Kidney (tissue), 14 donors: Measurements from ENCODE around the gene AFG1L. TPM values are rescaled to one million over a fixed set of nuclear protein-coding genes. Genes with fewer than 3 reads are reported as not detected.

Source experiments
- DNase-seq, 5 donors: peaks; one replicate each; pipeline ENCODE4 v3.0.0-alpha.2; 2013 to 2020
- FAIRE-seq: peaks from 2 replicates; lab custom pipeline; 2012; peaks lifted over from hg19 to GRCh38; lab: Jason Lieb, UNC
- H3K27ac ChIP-seq, 2 donors: one replicate each; pipeline ENCODE4 v1.7.0; 2013; ENCODE audit warnings: low read depth in 2 of 2, low read length in 2 of 2, inconsistent platforms in 1 of 2
- H3K27me3 ChIP-seq: one replicate; pipeline ENCODE4 v1.7.1; 2013; ENCODE audit warnings: low read length, inconsistent platforms; ENCODE audit not compliant: control insufficient read depth, insufficient read depth
- H3K36me3 ChIP-seq, 3 donors: one replicate each; pipeline versions ENCODE4 v1.7.0 to v1.7.1; 2013; ENCODE audit warnings: low read length in 3 of 3, control low read depth in 1 of 3, inconsistent platforms in 1 of 3; ENCODE audit not compliant: insufficient read depth in 3 of 3, control insufficient read depth in 2 of 3
- H3K4me1 ChIP-seq, 3 donors: one replicate each; pipeline versions ENCODE4 v1.7.0 to v1.7.1; 2013; ENCODE audit warnings: low read length in 3 of 3, inconsistent platforms in 1 of 3, low read depth in 1 of 3; ENCODE audit not compliant: control insufficient read depth in 2 of 3, insufficient read depth in 2 of 3
- H3K4me3 ChIP-seq, 3 donors: one replicate each; pipeline versions ENCODE4 v1.7.0 to v1.8.1; 2013; ENCODE audit warnings: low read length in 3 of 3, control low read depth in 1 of 3, inconsistent platforms in 1 of 3
- H3K9ac ChIP-seq, 3 donors: one replicate each; pipeline versions ENCODE4 v1.7.0 to v1.7.1; 2013; ENCODE audit warnings: low read length in 3 of 3, control low read depth in 1 of 3, inconsistent platforms in 1 of 3
- H3K9me3 ChIP-seq, 3 donors: one replicate each; pipeline versions ENCODE4 v1.7.0 to v1.7.1; 2013; ENCODE audit warnings: low read length in 3 of 3, control low read depth in 1 of 3, inconsistent platforms in 1 of 3; ENCODE audit not compliant: control insufficient read depth in 2 of 3, insufficient read depth in 1 of 3
- intact Hi-C: fragments of 100-400 bp; cut with DNase I; formaldehyde crosslinking; loops from one replicate; pipeline ENCODE4 v1.11.1; 2022
- polyA plus RNA-seq: library from polyadenylated mRNA; stranded (reverse); fragments of 350-450 nt; fragmentation: Illumina TruSeq; extraction: RNeasy Lipid Tissue Mini Kit (QIAGEN cat#74804); gene quantifications from one replicate; pipeline ENCODE4 v1.2.3, GENCODE V29; 2014; ENCODE audit warnings: low read depth, low replicate concordance; ENCODE audit not compliant: insufficient read depth
- total RNA-seq: library from RNA; stranded (reverse); fragmentation: NEBNext Ultra II Directional; extraction: Animal tissue kit (Norgen Biotek cat#: 25700); gene quantifications from one replicate; pipeline ENCODE4 v1.2.1, GENCODE V29; 2021
- TF ChIP-seq, protein P1 (sequence below): IDR thresholded peaks from 3 replicates; pipeline ENCODE4 v1.5.1; 2012; ENCODE audit warnings: mild to moderate bottlenecking, moderate library complexity, borderline replicate concordance; ENCODE audit not compliant: insufficient read depth; ENCODE audit errors: extremely low read depth
- donor health status: control.
- donor health status: control.
- donor health status: control.
- donor health status: control.
- donor health status: control.
- donor health status: DM: yes; HTN: yes; CAD: no.
- donor health status: Normal renal cell carcinoma (clear cell type).

The AFG1L gene
- total and polyA plus RNA-seq, 2 donors from 2014 or later: 6.8 to 7.0 TPM

DNA sequence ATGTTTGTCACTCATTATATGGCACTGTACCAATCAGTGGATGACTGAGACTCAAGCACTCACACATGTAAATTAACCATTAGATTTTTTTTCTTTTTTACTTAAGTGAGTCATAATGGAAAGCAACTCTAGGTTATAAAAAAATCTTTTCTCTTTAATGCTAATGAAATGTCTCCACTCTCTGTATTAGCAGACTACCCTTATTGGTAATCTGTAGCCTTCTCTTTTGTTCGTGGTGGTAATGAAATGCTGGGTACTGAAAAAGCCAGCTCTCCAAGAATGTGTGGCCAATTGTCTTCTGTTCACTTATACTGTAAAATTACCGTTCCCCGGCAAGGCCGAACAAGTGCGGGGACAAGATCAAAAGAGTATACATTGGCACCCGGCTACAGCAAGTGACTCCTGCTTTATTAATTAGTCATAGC lies 69.0 kb downstream of the AFG1L start:
- H3K4me3 ChIP-seq: no peak overlapping the region
- no peak overlapping the region for H3K9ac ChIP-seq
- no peak for DNase-seq
- FAIRE-seq: no peak
- no peak overlapping the region for H3K27ac ChIP-seq
- no peaks in the 10 kb centered on the region for H3K27me3 ChIP-seq
- no peaks in the 10 kb centered on the region for H3K36me3 ChIP-seq
- intact Hi-C loops: no loop called here
- TF ChIP-seq, protein P1, sequence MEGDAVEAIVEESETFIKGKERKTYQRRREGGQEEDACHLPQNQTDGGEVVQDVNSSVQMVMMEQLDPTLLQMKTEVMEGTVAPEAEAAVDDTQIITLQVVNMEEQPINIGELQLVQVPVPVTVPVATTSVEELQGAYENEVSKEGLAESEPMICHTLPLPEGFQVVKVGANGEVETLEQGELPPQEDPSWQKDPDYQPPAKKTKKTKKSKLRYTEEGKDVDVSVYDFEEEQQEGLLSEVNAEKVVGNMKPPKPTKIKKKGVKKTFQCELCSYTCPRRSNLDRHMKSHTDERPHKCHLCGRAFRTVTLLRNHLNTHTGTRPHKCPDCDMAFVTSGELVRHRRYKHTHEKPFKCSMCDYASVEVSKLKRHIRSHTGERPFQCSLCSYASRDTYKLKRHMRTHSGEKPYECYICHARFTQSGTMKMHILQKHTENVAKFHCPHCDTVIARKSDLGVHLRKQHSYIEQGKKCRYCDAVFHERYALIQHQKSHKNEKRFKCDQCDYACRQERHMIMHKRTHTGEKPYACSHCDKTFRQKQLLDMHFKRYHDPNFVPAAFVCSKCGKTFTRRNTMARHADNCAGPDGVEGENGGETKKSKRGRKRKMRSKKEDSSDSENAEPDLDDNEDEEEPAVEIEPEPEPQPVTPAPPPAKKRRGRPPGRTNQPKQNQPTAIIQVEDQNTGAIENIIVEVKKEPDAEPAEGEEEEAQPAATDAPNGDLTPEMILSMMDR: no peak
- H3K4me1 ChIP-seq: no peaks in the 10 kb centered on the region
- H3K9me3 ChIP-seq: no peaks in the 10 kb centered on the region

DNA sequence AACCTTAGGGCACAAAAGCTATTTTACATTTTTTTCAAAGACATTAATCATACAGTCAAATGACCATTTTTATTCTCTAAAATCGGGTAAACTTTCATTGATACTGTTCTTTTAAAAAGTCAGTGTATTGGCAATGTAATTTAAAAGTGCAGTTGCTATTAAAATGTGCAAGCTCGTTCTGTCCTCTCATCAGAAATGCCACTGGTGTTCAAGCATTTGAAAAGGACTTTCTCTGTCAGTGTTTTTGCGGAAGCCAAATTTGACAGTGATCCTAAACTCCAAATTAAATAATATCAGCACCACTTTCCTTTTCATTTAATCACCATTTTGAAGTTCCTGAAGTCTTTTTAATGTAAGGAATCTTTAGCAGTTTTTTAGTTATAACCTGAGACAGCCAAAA lies 69.6 kb downstream of the AFG1L start:
- Histone ChIP-seq H3K9me3 (no peaks in the 10 kb centered on the region), H3K27ac (no peak overlapping the region), H3K4me1 (no peaks in the 10 kb centered on the region), H3K9ac (no peak overlapping the region), H3K27me3 (no peaks in the 10 kb centered on the region), H3K4me3 (no peak overlapping the region), H3K36me3 (no peaks in the 10 kb centered on the region)
- FAIRE-seq (no peak), DNase-seq (no peak)
- intact Hi-C loops: no loop called here
- TF ChIP-seq, protein P1: no peak

DNA sequence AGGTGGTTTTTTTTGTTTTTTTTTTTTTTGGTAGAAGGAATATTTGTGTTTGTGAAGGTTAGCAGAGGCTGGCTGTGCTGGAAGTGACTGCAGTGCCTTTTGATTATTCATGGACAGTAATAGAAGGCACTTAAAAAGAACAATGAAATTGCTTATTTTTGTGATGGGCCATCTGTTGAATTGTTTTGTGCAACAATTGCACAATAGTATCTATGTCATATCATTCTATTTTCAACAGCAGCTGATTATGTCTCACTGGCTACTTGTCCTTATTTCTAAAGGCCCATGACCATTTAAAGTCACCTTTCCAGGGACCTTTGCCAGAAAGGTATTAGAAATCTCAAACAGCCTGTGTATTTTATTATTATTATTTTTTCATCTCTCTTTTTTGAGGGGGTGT lies 70.6 kb downstream of the AFG1L start:
- no peaks in the 10 kb centered on the region for H3K27me3 ChIP-seq
- no peaks in the 10 kb centered on the region for H3K9me3 ChIP-seq
- intact Hi-C loops: no loop called here
- TF ChIP-seq, protein P1: no peak
- DNase-seq: no peak
- no peak overlapping the region for H3K9ac ChIP-seq
- no peaks in the 10 kb centered on the region for H3K4me1 ChIP-seq
- no peak overlapping the region for H3K4me3 ChIP-seq
- FAIRE-seq: no peak
- H3K27ac ChIP-seq: no peak overlapping the region
- H3K36me3 ChIP-seq: no peaks in the 10 kb centered on the region

DNA sequence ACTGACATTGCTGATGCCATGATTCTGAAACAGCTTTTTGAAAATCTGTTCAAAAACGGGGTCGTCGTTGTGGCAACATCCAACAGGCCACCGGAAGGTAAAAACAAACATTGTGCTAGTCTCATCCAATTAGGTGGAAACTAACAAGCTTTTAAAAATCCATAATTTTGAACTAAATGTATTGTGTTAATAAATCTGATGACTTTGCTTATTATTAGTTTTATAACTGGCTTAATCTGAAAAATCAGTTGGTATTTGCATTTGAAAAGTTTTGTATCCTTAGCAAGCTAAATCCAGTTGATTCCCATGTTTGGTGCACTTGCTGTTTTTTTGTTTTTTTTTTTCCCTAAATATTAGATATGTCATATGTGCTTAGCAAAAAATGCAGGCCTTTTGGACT lies 71.4 kb downstream of the AFG1L start:
- intact Hi-C loops: no loop called here
- TF ChIP-seq, protein P1: no peak
- H3K4me1 ChIP-seq: no peaks in the 10 kb centered on the region
- DNase-seq: no peak
- H3K27me3 ChIP-seq: no peaks in the 10 kb centered on the region
- H3K4me3 ChIP-seq: no peak overlapping the region
- H3K9me3 ChIP-seq: no peaks in the 10 kb centered on the region
- H3K27ac ChIP-seq: no peak overlapping the region
- H3K9ac ChIP-seq: no peak overlapping the region
- no peak for FAIRE-seq
- H3K36me3 ChIP-seq: no peaks in the 10 kb centered on the region
